Hepatocyte (in vitro differentiated cells): ENCODE data around the gene FAM78A.

ENCODE experiments used
- CTCF ChIP-seq: fragments of 200-600 bp; sonication (generic); IDR thresholded peaks from 2 replicates; pipeline ENCODE4 v1.5.1; 2016; ENCODE audit warnings: antibody characterized with exemption, mild to moderate bottlenecking; ENCODE audit not compliant: poor library complexity
- EZH2 ChIP-seq: fragments of 200-600 bp; sonication (generic); IDR thresholded peaks from 2 replicates; pipeline ENCODE4 v1.6.1; 2016; ENCODE audit warnings: antibody characterized with exemption, mild to moderate bottlenecking, borderline replicate concordance

DNA sequence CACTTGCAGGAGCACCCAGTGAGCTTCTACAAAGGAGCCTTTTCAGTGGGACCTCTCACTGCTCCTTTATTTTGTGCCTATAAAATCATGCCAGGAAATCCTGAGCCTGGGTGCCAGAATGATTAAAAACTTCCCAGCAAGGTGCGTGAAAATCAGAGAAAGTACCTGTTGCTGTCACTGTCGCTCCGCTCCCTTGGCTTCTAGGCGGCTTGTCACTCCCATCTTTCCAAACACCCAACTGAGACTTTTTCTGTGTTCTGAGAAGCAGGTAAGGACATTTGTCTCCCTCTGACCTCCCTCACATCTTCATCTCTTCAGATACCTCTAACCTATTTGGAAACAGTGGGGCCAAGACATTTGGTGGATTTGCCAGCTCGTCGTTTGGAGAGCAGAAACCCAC lies 53.9 kb downstream of the FAM78A start:
- TF ChIP-seq CTCF (no peak), EZH2 (no peak)
